ENCODE data around the gene CLEC4D.

GRCh38 chr12:8491646-8492530 is 21.4 kb upstream of the CLEC4D start:
- TF ChIP-seq POLR2A (IDR thresholded peaks at IDR 0.05; ENCODE audit: low read depth, low read length) = no peak
- TF ChIP-seq POLR2AphosphoS5 (IDR thresholded peaks at IDR 0.05; ENCODE audit: low read depth, low read length) = no peak
